ENCODE measurements around the gene VAPB.
"Not testable (repeated sequence)": the region's sequence is repeated elsewhere in the genome, so short reads cannot be mapped to it uniquely, and the experiment has no call there.

VAPB gene

GRCh38 chr20:58408603-58409246, 19.7 kb downstream of the VAPB start:
- no peak for DNase-seq

DNA sequence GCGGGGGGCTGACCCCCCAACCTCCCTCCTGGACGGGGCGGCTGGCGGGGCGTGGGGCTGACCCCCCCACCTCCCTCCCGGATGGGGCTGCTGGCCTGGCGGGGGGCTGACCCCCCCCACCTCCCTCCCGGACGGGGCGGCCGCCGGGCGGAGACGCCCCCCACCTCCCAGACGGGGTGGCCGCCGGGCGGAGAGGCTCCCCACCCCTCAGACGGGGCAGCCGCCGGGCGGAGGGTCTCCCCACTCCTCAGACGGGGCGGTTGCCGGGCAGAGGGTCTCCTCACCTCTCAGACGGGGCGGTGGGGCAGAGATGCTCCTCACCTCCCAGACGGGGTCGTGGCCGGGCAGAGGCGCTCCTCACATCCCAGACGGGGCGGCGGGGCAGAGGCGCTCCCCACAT, 25.2 kb downstream of the VAPB start:
- DNase-seq: not testable (repeated sequence)

DNA sequence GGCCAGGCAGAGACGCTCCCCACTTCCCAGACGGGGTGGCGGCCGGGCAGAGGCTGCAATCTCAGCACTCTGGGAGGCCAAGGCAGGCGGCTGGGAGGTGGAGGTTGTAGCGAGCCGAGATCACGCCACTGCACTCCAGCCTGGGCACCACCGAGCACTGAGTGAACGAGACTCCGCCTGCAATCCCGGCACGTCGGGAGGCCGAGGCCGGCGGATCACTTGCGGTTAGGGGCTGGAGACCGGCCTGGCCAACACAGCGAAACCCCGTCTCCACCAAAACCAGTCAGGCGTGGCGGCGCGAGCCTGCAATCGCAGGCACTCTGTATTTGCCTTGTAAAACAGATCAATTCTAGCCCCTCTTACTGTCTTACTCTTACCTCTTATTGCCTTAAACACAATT, 25.8 kb downstream of the VAPB start:
- not testable (repeated sequence) for DNase-seq

GRCh38 chr20:58416057-58416456, 27.0 kb downstream of the VAPB start:
- DNase-seq: no peak

DNA sequence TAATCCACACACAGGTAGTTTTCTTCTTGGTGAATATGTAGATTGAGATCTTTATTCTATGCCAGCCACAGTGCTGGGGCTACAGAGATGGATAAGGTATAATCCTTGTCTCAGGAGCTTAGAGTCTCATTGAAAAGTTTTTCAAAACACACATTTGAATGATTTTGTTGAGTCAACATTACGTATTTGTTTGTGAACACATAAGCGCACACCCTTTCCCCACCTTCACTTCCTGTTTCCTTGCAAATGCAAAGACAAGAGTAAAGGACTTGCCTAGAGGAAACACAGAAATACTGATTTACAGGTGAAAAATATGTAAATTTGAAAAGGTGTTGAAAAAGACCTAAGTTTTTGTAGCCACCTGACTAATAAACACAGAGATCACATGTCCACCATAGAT, 27.8 kb downstream of the VAPB start:
- no peak for DNase-seq

GRCh38 chr20:58417438-58417837, 28.4 kb downstream of the VAPB start:
- DNase-seq: no peak

- no peak for DNase-seq
These were observed 30.1 kb downstream of the VAPB start for GRCh38 chr20:58418949-58419748.

GRCh38 chr20:58420798-58421496, 31.9 kb downstream of the VAPB start:
- DNase-seq: no peak

DNA sequence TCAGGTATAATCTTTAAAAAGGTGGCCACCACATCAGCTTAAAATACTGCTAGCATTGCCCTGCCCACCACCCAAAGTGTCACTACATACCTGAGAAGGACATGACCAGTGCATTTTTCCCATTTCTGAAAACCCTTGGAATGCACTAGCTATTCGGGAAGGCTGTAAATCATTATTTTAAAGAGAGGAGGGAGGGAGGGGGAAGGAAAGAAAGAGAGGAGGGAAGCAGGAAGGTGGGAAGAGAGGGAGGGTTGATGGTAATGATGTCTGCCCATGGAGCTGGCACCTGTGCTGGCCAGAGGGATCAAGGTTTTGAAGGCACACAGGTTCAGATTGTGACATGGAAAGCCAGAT, 32.4 kb downstream of the VAPB start:
- no peak for DNase-seq

DNA sequence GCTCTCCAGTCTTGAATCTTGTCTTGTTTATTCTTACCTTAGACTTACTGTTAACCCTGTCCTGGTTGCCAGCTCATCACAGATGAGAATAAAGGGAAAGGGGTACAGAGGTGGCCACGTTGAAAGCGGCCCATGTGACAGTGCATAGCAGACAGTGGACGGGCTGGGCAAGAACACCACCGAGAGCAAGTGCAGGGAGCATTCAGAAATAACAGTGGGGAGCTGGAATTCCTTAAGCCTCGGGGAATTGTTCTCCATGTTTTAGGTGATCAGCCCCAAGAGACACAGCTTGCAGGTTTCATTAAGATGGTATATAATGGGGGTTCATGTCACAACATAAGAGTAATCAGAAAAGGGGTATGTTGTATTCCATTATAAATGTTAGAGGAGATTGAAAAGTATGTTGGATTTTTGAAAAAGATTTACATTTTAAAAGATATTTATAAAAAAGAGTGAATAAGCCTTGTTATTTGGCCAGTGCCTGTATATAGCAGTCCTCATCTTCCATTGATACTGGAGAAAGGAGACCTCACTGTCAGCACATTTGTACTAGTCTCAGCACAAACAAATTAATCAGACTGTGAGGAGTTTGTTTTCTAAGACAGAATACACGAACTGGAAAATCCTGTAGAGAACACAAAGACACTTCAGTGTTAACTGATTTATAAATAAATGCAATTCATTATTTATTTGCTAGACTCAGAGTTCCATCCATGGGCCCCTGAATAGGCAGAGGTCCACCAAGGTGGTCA, 35.4 kb downstream of the VAPB start:
- no peak for DNase-seq

DNA sequence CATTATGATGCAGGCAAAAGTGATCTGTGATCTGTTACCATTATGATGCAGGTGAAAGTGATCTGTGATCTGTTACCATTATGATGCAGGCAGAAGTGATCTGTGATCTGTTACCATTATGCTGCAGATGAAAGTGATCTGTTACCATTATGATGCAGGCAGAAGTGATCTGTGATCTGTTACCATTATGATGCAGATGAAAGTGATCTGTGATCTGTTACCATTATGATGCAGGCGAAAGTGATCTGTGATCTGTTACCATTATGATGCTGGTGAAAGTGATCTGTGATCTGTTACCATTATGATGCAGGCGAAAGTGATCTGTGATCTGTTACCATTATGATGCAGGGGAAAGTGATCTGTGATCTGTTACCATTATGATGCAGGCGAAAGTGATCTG, 38.5 kb downstream of the VAPB start:
- not testable (repeated sequence) for DNase-seq

- no peak for DNase-seq
These were observed 39.3 kb downstream of the VAPB start for GRCh38 chr20:58428364-58428763.

DNA sequence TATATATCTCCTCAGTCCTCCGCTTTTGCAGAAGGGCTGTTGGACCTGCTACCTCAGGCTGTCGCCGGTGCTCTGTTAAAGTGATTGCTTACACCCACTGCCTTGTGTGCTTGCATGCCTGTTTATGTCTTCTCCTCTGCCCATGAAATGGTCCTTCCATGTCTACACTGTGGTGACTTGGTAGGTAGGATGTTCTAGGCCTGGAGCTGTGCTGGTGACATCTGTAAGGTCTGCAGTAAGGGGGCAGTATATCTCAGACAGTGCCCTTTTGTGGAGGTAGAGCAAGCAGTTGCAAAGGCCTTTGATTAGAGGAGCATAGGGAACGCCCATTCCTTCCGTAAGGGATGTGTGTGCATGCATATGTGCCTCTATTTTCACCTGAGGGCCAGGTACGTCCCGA, 40.3 kb downstream of the VAPB start:
- DNase-seq: no peak

GRCh38 chr20:58431134-58431533, 42.1 kb downstream of the VAPB start:
- no peak for DNase-seq

DNA sequence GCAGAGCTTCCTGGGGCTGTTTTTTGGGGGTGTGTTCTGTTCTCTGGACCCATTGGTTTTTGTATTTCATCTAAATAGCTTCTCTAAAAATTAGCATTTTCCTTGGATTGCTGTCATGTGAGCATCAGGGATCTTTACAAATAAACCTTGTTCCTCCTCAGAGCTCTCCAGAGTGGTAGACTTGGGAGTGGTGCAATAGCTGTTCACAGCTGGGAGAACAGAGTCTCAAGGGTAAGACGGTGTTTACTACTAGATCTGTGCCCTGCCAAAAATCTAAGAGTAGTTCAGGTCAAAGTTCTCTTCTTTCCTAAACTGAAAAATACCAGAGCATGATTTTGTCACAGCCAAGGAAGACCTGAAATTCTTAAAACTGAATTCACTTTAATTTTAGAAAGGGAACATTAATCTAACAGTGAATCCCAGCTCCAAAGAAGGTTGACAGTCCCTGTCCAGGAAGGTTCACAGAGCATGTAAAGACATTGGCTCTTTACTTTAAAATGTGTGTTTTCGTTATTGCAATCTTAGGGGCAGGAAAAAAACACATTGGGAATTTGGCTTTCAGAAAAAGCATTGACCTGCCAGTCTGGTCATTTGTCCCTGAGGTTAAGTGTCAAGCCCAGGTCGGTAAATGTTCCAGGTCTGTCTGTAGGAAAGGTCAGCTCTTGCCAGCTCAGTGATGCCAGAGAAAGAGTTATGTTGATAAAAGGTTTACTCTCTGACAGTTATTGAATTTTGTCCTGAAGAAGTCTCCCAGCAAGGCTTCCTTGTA, 43.3 kb downstream of the VAPB start:
- peak; percentile 7 to 41 for DNase-seq

DNA sequence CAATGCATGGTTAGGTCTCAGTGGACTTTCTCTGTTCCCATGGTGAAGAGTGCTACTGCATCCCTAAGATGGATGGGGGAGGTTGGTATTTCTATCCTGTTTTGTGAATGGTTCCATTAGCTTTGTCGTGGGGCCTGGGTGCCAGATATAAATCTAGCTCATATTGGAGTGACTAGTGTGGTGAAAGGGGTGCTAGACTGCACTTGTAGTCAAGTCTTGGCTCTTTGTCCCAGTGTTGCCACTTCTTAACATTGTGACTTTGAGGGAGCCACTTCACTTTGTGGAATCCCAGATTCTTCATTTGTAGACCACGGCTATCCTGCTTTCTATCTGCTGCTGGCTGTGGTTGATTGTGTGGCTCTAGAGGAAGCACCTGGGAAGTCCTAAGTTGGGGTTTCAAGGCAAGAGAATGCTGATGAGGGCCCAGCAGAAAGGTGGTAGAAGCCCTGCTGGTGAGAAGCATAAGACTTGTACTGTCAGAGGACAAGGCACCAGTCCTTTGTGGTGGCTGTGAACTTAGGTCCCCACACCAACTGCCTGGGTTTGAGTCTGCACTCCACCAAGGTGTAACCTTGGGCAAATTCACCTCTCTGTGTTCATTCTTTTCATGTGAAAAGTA, 44.1 kb downstream of the VAPB start:
- DNase-seq: no peak

DNA sequence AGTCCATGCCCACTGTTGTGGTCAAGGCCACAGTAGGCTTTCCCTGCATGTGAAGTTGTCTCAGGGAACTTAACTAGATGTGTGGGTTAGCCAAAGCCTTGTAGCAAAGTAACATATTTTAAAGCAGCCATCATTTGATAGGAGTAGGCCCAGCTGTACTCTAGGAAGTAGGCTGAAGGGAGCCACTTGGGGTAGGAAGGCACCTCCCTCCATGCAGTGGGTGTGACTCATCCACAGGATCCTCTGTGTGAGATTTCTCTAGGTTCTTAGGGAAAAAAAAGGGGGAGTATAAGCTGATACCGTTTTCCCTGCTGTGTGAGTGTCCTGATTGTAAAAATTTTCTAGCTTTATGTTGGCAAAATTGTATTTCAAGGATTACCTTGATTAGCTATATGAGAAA, 44.7 kb downstream of the VAPB start:
- DNase-seq: peak in 1 of 2 donors; percentile 17

DNA sequence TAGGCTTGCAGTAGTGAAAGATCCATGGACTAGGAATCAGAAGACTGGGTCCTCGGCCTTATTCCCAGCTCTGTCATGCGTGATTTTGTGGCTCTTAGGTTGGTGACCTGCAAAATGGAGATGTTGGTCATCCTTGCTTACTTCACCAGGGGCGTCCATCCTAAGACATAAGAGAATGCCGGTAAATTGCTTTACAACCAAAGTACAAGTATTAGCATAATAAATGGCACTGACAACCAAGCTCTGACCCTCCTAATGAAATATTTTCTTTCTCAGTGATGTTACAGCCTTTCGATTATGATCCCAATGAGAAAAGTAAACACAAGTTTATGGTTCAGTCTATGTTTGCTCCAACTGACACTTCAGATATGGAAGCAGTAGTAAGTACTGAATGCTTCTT, 45.3 kb downstream of the VAPB start:
- no peak for DNase-seq

GRCh38 chr20:58435237-58435636, 46.2 kb downstream of the VAPB start:
- DNase-seq: no peak

DNA sequence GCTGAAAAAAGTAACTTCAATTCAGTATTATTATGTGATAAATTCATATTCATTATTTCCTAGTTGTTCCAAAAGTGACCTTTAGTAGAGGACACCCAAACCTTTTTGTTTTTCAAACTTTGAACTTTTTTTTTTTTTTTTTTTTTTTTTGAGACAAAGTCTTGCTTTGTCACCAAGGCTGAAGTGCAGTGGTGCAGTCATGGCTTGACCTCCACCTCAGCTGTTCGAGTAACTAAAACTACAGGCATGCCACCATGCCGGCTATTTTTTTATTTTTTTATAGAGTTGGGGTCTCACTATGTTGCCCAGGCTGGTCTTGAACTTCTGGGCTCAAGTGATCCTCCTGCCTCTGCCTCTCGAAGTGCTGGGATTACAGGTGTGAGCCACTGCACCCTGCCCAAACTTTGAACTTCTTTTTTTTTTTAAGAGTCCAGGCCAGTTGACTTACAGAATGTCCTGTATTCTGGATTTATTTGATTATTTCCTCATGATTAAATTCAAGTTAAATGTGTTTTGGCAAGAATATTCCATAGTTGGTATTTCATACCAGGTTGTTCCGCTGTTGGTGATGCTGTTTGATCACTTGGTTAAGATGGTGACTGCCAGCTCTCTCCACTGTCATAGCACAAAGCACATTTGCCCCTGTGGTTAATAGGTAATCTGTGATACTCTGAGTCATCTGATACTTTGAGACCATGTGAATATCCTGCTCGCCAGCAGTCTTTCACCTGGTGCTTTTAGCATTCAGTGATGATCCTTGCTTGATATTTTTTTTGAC, 48.0 kb downstream of the VAPB start:
- DNase-seq: no peak
